Measurements from ENCODE around the gene MAGIX.

GRCh38 chrX:49161632-49162031 lies 926 bp upstream of the MAGIX start:
- TF ChIP-seq CTCF (conservative IDR thresholded peaks at IDR 0.05 in 1 of 2, IDR thresholded peaks at IDR 0.05 in 1 of 2; ENCODE audit: low read depth in 1 of 2, low read length in 2 of 2) = no peak
- TF ChIP-seq EZH2 (IDR thresholded peaks at IDR 0.05; ENCODE audit: low read length, missing control alignments) = no peak
